Activated CD4-positive, alpha-beta T cell treated with anti-CD3 and anti-CD28 coated beads, Interleukin-2, Interleukin-4, amounts not matched to agents 100 ng/mL and 50 ng/mL, durations not matched to agents 16 hours and 8 hours (primary cell): ENCODE data around the gene OR6Q1.
"Not testable (repeated sequence)": the region's sequence is repeated elsewhere in the genome, so short reads cannot be mapped to it uniquely, and the experiment has no call there.

Source experiments
- DNase-seq: peaks from one replicate; pipeline ENCODE4 v3.0.0-alpha.2; 2020; ENCODE audit warnings: low spot score

OR6Q1 gene

GRCh38 chr11:58030653-58031052 is at the start of gene OR6Q1:
TSS of gene OR6Q1 (plus strand) at chr11:58030953. CDS start at chr11:58030953, 0 bp downstream.
- no peak for DNase-seq

- DNase-seq = no peak
These were observed 49.2 kb upstream of the OR6Q1 start for GRCh38 chr11:57981536-57981935.

DNA sequence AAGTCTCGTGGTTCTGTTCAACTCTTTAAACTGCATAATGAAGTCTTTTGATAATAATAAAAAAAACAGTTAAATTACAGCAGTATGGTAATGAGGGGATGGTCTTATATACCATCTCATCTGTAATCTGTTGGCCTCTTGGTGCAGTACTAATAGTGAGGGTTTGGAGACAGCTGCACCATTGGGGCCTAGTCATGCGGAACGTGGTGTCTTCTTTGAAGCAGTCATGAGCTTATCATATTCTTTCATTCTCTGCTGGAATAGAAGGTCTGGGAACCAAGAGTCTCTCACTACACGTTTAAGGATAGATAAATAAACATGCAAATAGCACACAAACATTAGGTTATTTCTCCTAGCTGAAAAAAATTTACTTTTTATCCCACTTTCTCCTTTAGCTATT is 48.0 kb upstream of the OR6Q1 start:
- no peak for DNase-seq

DNA sequence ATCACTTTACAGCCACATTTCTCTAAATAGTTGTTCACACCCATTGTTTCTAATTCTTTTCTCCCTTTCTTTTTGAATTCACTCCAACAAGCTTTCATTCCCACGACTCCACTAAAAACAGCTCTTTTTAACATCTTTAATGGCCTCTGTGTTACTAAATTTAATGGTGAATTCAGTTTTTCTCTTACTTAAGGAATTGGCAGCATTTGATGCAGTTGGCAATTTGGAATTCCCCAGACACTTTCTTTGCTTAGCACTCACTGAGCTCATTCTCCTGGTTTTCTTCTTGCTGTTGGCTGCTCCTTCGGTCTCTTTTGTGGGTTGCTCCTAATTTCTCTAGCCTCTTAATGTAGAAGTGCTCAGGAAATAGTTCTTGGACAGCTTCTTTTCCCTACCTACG is 47.6 kb upstream of the OR6Q1 start:
- DNase-seq = no peak

DNA sequence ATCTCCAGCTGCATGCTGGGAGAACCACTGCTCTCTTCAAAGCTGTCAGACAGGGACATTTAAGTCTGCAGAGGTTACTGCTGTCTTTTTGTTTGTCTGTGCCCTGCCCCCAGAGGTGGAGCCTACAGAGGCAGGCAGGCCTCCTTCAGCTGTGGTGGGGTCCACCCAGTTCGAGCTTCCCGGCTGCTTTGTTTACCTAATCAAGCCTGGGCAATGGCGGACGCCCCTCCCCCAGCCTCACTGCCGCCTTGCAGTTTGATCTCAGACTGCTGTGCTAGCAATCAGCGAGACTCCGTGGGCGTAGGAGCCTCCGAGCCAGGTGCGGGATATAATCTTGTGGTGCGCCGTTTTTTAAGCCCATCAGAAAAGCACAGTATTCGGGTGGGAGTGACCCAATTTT is 31.2 kb upstream of the OR6Q1 start:
- not testable (repeated sequence) for DNase-seq

DNA sequence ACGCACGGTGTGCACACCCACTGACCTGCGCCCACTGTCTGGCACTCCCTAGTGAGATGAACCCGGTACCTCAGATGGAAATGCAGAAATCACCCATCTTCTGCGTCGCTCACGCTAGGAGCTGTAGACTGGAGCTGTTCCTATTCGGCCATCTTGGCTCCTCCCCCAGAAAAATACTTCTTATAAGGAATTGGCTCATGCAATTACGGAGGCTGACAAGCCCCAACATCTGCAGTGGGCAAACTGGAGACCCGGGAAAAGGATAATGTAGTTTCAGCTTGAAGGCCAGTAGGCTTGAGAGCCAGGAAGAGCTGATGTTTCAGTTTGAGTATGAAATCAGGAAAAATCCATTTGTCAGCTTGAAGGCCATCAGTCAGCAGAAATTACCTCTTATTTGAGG is 30.7 kb upstream of the OR6Q1 start:
- not testable (repeated sequence) for DNase-seq

DNA sequence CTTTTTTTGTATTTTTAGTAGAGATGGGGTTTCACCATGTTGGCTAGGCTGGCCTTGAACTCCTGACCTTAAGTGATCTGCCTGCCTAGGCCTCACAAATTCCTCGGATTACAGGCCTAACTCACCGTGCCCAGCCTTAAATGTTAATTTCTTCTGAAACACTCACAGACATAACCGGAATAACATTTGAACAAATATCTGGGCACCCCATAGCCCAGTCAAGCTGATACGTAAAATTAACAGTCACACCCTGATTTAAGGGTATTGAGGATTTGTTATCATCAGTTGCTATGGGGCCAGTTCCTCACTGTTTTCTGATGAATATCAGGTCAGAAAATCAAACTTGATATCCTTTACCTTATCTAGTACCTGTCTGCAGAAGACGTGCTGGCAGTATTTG is 30.1 kb upstream of the OR6Q1 start:
- DNase-seq = no peak

DNA sequence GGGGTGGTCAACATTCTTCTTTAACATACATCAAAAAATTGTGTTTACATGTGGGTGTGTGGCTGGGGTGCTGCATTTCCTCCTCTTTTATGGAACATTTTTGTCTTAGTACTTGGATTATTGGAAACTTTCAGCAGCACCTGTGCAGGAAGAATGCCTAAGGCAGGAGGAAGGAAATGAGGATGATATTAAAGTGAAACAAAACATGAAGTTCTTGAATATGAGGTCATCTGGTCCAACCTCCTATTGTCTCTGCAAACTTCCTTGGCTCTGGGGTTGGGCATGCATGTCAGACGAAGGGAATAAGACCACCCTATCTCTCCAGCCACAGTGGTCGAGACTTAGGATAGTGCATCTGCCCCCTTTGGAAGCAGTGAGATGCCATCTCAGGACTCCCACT is 27.7 kb upstream of the OR6Q1 start:
- no peak for DNase-seq

- no peak for DNase-seq
These were observed 27.2 kb upstream of the OR6Q1 start for GRCh38 chr11:58003591-58003990.

- DNase-seq = no peak
These were observed 26.1 kb upstream of the OR6Q1 start for GRCh38 chr11:58004664-58005063.

DNA sequence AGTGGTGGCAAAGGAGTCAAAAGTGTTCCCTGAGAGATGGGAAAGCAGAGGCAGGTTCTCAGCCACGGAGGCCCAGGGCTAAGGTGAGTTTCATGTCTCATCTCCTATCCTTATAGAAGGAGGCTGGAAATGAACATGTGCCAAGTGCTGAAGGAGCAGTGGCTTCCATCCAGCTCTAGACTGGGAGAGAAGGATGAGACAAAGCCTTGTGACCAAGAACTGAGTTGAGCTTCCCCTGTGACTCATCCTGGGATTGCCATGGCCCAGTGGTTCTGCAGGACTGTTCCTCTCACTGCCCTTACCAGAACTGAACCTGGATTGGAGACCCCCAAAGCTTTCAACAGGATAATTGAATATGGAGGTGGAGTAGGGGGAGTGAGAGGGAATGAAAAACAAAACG is 23.8 kb upstream of the OR6Q1 start:
- DNase-seq = no peak

DNA sequence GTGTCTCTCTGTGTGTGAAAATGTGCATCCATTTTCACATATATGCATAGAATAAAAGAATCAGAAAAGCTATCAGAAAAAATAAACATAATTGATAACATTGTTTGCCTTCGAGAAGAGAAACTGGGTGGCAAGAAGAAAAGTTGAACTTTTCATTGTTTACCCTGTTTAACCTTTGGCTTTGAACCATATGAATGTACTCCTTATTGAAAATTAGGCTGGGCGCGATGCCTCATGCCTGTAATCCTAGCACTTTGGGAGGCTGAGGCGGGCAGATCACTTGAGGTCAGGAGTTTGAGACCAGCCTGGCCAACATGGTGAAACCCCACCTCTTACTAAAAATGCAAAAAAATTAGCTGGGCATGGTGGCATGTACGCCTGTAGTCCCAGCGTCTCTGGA is 19.0 kb upstream of the OR6Q1 start:
- no peak for DNase-seq

DNA sequence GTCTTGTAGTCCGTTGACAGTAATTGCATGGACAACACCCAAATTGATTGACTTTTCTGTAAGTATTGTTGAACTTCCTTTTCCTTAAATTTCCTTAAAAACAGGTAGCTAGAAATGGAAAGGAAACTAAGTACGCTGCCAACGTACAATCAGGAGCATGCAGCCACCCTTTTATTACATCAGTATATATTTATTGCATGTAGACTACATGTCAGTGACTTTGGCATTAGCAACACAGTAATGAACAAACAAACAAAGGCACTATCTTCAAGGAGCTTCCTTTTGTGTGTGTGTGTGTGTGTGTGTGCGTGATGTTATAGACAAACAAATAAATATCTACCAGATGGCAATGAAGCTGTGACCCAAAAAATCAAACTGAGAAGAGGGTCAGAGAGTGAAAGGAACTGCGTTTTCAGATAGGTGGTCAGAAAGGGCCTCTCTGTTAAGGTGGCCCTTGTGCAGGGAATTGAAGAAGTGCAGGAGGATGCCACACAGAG is 7.3 kb upstream of the OR6Q1 start, which contains the start of gene OR9Q1:
Gene OR9Q1 (plus strand): TSS at position 447 of the 497 bp plus-strand sequence. CDS start 155,564 bp downstream, outside the sequence.
- DNase-seq = no peak

GRCh38 chr11:58024601-58025091 is 6.1 kb upstream of the OR6Q1 start:
- DNase-seq = no peak

- no peak for DNase-seq
These were observed 3.4 kb upstream of the OR6Q1 start for GRCh38 chr11:58027341-58027740.

GRCh38 chr11:58028687-58029411 is 1.9 kb upstream of the OR6Q1 start:
- DNase-seq = no peak

GRCh38 chr11:58034471-58034870 is 3.7 kb downstream of the OR6Q1 start:
- DNase-seq = no peak

- DNase-seq = no peak
These were observed 8.8 kb downstream of the OR6Q1 start for GRCh38 chr11:58039589-58039988.

DNA sequence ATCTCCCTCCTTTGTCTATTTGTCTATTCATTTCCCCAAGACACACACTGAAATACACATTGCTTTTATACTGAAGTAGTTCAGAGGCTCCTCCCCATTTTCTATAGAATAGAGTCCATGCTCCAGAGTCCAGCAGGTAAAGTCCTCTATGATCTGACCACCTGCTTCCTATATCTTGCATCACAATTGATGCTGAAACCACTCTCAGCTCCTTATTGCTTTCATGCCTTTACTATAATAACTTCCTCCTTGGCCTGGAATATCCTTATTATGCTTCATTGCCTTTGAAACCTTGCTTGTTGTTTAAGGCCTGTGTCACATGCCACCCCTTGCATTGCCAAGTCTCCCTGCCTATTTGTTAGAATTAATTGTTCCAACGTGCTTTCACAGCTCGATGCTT is 12.6 kb downstream of the OR6Q1 start:
- no peak for DNase-seq

DNA sequence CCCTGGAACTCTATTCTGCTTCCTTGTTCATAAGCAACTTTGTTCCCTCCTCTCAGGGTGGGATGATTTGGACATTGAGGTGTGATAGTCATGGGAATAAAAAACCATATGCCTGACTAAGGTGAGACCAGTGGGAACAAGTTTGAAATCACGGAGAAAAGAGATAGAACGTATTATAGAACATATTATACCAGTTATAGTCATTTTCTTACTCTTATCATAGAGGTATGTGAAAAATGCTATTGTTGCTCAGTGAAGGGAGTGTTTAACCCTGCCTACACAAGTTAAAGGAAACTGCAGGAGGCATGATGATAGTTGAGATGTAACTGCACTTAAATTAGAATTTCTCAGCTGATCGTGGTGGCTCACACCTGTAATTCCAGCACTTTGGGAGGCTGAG is 15.5 kb downstream of the OR6Q1 start:
- no peak for DNase-seq

DNA sequence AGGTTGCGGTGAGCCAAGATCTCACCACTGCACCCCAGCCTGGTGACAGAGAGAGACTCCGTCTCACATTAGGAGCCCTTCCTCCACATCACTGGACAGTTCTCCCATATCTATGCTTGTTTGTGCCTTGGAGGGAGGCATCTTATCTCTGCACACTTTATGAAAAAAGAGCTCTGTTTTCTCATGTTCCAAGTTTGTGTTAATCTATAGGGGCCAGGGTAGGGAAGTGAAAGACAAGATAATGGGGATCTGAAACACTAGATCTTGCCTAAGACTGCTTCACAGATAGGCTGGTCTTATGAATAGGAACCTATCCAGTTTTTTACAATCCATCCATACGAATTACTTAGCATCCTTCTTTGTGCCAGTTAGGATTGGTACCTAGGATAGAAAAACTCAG is 17.1 kb downstream of the OR6Q1 start:
- DNase-seq = no peak

DNA sequence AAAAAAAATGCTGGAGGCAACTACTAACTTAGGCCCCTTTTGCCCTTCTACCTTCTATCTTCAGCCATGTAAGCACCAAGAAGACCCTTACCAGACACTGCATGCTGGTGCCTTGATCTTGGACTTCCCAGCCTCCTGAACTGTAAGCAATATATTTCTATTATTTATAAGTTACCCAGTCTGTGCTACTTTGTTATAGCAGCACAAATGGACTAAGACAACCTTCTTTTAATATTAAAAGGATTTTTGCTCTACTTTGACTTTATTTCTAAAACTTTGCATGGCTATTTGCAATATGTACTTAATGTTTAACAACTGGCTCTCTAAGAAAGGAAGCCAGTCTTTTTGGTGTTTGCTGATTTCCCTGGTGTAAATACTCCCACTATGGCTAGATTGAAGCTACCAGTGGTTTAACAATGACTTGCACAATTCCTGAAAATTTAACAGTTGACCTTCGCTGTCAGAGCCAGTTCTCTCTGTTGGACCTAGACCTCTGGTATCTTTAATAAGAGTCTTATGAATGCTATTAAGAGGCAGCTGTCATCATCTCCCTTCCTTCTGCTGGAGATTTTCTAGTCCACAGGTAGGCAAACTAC is 25.2 kb downstream of the OR6Q1 start:
- DNase-seq = no peak

DNA sequence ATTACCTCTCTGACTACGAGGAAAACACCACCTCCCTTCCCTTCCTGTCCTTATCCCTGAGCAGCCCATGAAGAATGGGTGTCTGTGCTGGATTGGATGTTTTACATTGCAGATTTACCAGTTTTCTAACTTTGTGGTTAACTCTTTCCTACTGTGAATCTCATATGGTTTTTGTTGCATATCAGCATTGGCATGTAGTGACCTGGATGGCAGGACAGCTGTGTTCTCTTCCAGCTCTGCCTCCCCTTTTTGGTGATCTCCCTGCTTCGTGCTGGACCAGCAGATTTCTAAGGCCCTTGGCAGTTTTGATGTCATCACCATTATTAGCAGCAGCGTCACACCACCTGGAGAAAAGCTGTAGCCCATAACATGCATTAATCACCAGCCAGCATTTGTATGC is 26.7 kb downstream of the OR6Q1 start:
- no peak for DNase-seq
